Body of pancreas (tissue), 4 donors: ENCODE measurements around the gene CLDN22.

Experiments
- POLR2A ChIP-seq, 3 donors: fragments of 450-650 bp; IDR thresholded peaks; one replicate each; pipeline ENCODE4 v1.6.1; 2016; ENCODE audit warnings: antibody characterized with exemption in 3 of 3, mild to moderate bottlenecking in 2 of 3
- TF ChIP-seq, protein P1 (sequence below), 7 experiments: fragments of 450-650 bp in 4 of 7; fragments of 200-600 bp in 3 of 7; sonication (generic) in 3 of 7; IDR thresholded peaks; one replicate each; pipeline ENCODE4 v1.5.1; 2016 to 2019; ENCODE audit warnings: antibody characterized with exemption in 7 of 7

DNA sequence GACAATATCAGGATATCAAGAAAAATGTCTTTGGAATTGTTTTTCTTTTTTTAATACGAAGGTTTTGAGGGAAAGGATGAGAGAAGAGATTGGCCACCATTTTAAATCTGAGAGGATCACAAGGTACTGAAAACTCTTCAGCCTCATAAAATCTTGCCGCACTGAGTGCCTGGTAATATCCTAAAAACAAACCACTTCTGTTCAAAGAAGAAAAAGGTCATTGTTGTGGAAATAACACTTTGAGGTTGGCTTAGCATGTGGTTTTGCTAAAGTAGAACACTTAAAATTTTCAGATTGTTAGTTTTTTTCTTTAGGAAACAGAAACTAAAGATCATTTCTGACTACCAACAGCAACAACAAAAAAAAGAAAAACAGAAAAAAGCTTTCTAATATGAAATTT, 1.0 kb upstream of the CLDN22 start:
- TF ChIP-seq POLR2A (IDR thresholded peaks at IDR 0.05), result no peak
- TF ChIP-seq, protein P1, sequence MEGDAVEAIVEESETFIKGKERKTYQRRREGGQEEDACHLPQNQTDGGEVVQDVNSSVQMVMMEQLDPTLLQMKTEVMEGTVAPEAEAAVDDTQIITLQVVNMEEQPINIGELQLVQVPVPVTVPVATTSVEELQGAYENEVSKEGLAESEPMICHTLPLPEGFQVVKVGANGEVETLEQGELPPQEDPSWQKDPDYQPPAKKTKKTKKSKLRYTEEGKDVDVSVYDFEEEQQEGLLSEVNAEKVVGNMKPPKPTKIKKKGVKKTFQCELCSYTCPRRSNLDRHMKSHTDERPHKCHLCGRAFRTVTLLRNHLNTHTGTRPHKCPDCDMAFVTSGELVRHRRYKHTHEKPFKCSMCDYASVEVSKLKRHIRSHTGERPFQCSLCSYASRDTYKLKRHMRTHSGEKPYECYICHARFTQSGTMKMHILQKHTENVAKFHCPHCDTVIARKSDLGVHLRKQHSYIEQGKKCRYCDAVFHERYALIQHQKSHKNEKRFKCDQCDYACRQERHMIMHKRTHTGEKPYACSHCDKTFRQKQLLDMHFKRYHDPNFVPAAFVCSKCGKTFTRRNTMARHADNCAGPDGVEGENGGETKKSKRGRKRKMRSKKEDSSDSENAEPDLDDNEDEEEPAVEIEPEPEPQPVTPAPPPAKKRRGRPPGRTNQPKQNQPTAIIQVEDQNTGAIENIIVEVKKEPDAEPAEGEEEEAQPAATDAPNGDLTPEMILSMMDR (IDR thresholded peaks at IDR 0.05), result no peak
